GM18867 (cell line): ENCODE results near the gene PEAR1.

Source experiments
- ATAC-seq: cut with Tn5 transposase; IDR thresholded peaks from one replicate; pipeline ENCODE4 v1.9.1; 2021; ENCODE audit warnings: mild to moderate bottlenecking, moderate library complexity; ENCODE audit not compliant: unreplicated experiment

The PEAR1 gene

GRCh38 chr1:156860113-156860627, 33.3 kb upstream of the PEAR1 start:
- ATAC-seq = peak; percentile 40

- ATAC-seq = peak; percentile 41
Observed at GRCh38 chr1:156860628-156861423, 32.7 kb upstream of the PEAR1 start, which contains the start of gene NTRK1. TSS of gene NTRK1 (plus strand) at chr1:156860865. CDS start at chr1:156860935, 70 bp downstream.

GRCh38 chr1:156862584-156862983, 30.9 kb upstream of the PEAR1 start:
- ATAC-seq = no peak

GRCh38 chr1:156862997-156863599, 30.4 kb upstream of the PEAR1 start:
- ATAC-seq = no peak

- no peak for ATAC-seq
Observed at GRCh38 chr1:156863631-156864030, 29.9 kb upstream of the PEAR1 start.

GRCh38 chr1:156864796-156865195, 28.7 kb upstream of the PEAR1 start:
- ATAC-seq = no peak

- no peak for ATAC-seq
Observed at GRCh38 chr1:156865258-156865657, 28.3 kb upstream of the PEAR1 start.

GRCh38 chr1:156865865-156866248, 27.7 kb upstream of the PEAR1 start:
- no peak for ATAC-seq

- no peak for ATAC-seq
Observed at GRCh38 chr1:156866249-156866909, 27.1 kb upstream of the PEAR1 start.

- no peak for ATAC-seq
Observed at GRCh38 chr1:156868341-156868740, 25.2 kb upstream of the PEAR1 start.

GRCh38 chr1:156869455-156869854, 24.1 kb upstream of the PEAR1 start:
- no peak for ATAC-seq

- no peak for ATAC-seq
Observed at GRCh38 chr1:156873659-156874058, 19.9 kb upstream of the PEAR1 start.

GRCh38 chr1:156874142-156874541, 19.4 kb upstream of the PEAR1 start:
- ATAC-seq = no peak

- no peak for ATAC-seq
Observed at GRCh38 chr1:156874572-156875340, 18.8 kb upstream of the PEAR1 start.

GRCh38 chr1:156875341-156875615, 18.2 kb upstream of the PEAR1 start:
- no peak for ATAC-seq

- no peak for ATAC-seq
Observed at GRCh38 chr1:156876281-156876680, 17.2 kb upstream of the PEAR1 start.

GRCh38 chr1:156877433-156878170, 15.9 kb upstream of the PEAR1 start:
- ATAC-seq = no peak

GRCh38 chr1:156879876-156880275, 13.6 kb upstream of the PEAR1 start:
- no peak for ATAC-seq

GRCh38 chr1:156880473-156880872, 13.0 kb upstream of the PEAR1 start:
- ATAC-seq = no peak

- ATAC-seq = no peak
Observed at GRCh38 chr1:156881101-156881500, 12.4 kb upstream of the PEAR1 start.

GRCh38 chr1:156881663-156882062, 11.9 kb upstream of the PEAR1 start:
- no peak for ATAC-seq
